ENCODE measurements around the gene COL3A1. TPM values are rescaled to one million over a fixed set of nuclear protein-coding genes. Genes with fewer than 3 reads are reported as not detected.

The COL3A1 gene
- total and polyA plus RNA-seq, 2 experiments from 2014 or later, result 0.17 to 0.31 TPM

DNA sequence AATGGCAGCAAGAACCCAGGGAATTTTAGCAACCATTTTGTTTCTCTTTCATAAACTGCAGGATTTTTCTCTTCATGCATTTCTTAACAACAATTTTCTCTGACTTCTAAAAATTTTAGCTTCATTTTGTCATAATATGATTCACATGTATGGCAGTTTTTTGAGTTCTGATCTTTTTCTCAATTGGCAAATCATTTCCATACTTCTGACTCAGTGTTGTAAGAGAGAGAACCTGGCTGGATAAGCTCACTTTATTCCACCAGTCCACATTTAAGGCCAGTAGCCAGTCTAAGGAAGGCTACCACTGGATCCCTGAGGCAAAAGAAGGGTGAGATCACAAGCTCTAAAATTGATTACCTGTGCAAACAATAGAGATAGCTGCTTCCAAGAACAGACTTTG is 42.8 kb upstream of the COL3A1 start:
- Histone ChIP-seq H3K4me3 (no peak overlapping the region), H3K27ac (ENCODE audit: low read depth) (no peak overlapping the region), H3K79me2 (replicated peaks; ENCODE audit: insufficient read depth) (no peaks in the 10 kb centered on the region), H3K27me3 (ENCODE audit: insufficient read depth) (no peaks in the 10 kb centered on the region), H4K20me1 (replicated peaks; ENCODE audit: insufficient read depth) (no peaks in the 10 kb centered on the region), H3K9me2 (ENCODE audit: insufficient read depth) (no peaks in the 10 kb centered on the region), H3K4me2 (no peak overlapping the region), H3K4me1 (ENCODE audit: insufficient read depth) (no peaks in the 10 kb centered on the region), H3K36me3 (ENCODE audit: insufficient read depth) (no peaks in the 10 kb centered on the region), H2AFZ (peak overlapping the region; percentile 49; the same call in 1 of the 2 replicates), H3F3A (replicated peaks; ENCODE audit: low read depth) (no peaks in the 10 kb centered on the region)
- no peak for TF ChIP-seq ZNF114 (CRISPR knock-in tag; IDR thresholded peaks at IDR 0.05)
- TF ChIP-seq CREB1 (CRISPR knock-in tag; IDR thresholded peaks at IDR 0.05; ENCODE audit: low read depth), result no peak
- no peak for TF ChIP-seq STAT1 (IDR thresholded peaks at IDR 0.05; ENCODE audit: unreplicated experiment)
- no peak for TF ChIP-seq NANOG (IDR thresholded peaks at IDR 0.05; ENCODE audit: borderline replicate concordance)
- no peak for TF ChIP-seq JUNB (IDR thresholded peaks at IDR 0.05; ENCODE audit: unreplicated experiment)
- no peak for TF ChIP-seq EZH2phosphoT487 (IDR thresholded peaks at IDR 0.05; ENCODE audit: unreplicated experiment)
- no peak for TF ChIP-seq EZH2 (IDR thresholded peaks at IDR 0.05; ENCODE audit: low read depth, unreplicated experiment)
- TF ChIP-seq, protein P1, sequence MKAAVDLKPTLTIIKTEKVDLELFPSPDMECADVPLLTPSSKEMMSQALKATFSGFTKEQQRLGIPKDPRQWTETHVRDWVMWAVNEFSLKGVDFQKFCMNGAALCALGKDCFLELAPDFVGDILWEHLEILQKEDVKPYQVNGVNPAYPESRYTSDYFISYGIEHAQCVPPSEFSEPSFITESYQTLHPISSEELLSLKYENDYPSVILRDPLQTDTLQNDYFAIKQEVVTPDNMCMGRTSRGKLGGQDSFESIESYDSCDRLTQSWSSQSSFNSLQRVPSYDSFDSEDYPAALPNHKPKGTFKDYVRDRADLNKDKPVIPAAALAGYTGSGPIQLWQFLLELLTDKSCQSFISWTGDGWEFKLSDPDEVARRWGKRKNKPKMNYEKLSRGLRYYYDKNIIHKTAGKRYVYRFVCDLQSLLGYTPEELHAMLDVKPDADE (IDR thresholded peaks at IDR 0.05), result no peak
- TF ChIP-seq, protein P2, sequence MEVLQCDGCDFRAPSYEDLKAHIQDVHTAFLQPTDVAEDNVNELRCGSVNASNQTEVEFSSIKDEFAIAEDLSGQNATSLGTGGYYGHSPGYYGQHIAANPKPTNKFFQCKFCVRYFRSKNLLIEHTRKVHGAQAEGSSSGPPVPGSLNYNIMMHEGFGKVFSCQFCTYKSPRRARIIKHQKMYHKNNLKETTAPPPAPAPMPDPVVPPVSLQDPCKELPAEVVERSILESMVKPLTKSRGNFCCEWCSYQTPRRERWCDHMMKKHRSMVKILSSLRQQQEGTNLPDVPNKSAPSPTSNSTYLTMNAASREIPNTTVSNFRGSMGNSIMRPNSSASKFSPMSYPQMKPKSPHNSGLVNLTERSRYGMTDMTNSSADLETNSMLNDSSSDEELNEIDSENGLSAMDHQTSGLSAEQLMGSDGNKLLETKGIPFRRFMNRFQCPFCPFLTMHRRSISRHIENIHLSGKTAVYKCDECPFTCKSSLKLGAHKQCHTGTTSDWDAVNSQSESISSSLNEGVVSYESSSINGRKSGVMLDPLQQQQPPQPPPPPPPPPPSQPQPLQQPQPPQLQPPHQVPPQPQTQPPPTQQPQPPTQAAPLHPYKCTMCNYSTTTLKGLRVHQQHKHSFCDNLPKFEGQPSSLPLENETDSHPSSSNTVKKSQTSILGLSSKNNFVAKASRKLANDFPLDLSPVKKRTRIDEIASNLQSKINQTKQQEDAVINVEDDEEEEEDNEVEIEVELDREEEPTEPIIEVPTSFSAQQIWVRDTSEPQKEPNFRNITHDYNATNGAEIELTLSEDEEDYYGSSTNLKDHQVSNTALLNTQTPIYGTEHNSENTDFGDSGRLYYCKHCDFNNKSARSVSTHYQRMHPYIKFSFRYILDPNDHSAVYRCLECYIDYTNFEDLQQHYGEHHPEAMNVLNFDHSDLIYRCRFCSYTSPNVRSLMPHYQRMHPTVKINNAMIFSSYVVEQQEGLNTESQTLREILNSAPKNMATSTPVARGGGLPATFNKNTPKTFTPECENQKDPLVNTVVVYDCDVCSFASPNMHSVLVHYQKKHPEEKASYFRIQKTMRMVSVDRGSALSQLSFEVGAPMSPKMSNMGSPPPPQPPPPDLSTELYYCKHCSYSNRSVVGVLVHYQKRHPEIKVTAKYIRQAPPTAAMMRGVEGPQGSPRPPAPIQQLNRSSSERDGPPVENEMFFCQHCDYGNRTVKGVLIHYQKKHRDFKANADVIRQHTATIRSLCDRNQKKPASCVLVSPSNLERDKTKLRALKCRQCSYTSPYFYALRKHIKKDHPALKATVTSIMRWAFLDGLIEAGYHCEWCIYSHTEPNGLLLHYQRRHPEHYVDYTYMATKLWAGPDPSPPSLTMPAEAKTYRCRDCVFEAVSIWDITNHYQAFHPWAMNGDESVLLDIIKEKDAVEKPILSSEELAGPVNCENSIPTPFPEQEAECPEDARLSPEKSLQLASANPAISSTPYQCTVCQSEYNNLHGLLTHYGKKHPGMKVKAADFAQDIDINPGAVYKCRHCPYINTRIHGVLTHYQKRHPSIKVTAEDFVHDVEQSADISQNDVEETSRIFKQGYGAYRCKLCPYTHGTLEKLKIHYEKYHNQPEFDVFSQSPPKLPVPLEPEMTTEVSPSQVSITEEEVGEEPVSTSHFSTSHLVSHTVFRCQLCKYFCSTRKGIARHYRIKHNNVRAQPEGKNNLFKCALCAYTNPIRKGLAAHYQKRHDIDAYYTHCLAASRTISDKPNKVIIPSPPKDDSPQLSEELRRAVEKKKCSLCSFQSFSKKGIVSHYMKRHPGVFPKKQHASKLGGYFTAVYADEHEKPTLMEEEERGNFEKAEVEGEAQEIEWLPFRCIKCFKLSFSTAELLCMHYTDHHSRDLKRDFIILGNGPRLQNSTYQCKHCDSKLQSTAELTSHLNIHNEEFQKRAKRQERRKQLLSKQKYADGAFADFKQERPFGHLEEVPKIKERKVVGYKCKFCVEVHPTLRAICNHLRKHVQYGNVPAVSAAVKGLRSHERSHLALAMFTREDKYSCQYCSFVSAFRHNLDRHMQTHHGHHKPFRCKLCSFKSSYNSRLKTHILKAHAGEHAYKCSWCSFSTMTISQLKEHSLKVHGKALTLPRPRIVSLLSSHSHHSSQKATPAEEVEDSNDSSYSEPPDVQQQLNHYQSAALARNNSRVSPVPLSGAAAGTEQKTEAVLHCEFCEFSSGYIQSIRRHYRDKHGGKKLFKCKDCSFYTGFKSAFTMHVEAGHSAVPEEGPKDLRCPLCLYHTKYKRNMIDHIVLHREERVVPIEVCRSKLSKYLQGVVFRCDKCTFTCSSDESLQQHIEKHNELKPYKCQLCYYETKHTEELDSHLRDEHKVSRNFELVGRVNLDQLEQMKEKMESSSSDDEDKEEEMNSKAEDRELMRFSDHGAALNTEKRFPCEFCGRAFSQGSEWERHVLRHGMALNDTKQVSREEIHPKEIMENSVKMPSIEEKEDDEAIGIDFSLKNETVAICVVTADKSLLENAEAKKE (CRISPR knock-in tag; IDR thresholded peaks at IDR 0.05), result no peak
- no peak for DNase-seq (ENCODE audit: low spot score)
- no peak overlapping the region for H3K4me3 Mint-ChIP-seq
- H3K27me3 Mint-ChIP-seq (ENCODE audit: insufficient read depth, low read depth, poor library complexity), result no peaks in the 10 kb centered on the region
- H3K36me3 Mint-ChIP-seq (ENCODE audit: low read depth), result peaks cover 5% of the 10 kb centered on the region; the same call in 1 of the 3 replicates
- H3K9me3 Mint-ChIP-seq, result peaks cover 4% of the 10 kb centered on the region; the same call in 2 of the 3 replicates
- no peaks in the 10 kb centered on the region for H3K4me1 Mint-ChIP-seq
- ATAC-seq, result no peak
- no peak overlapping the region for H3K27ac Mint-ChIP-seq
